ENCODE results near the gene SNAPC4.
A peak's percentile ranks its signal among the peaks of the same experiment; 100 is the strongest.
"Not testable (repeated sequence)": the region's sequence is repeated elsewhere in the genome, so short reads cannot be mapped to it uniquely, and the experiment has no call there.

Gene SNAPC4

GRCh38 chr9:136411378-136411777 lies 11.4 kb upstream of the SNAPC4 start:
- peak overlapping the region; percentile 61 to 98 (median 86) for H3K4me3 ChIP-seq
- H3K27ac ChIP-seq, result peak overlapping the region in 18 of 21 experiments; percentile 80 to 99 (median 94)

- H3K4me3 ChIP-seq, result peak within 1 kb of the TSS; percentile 61 to 98 (median 86)
- H3K27ac ChIP-seq, result peak within 1 kb of the TSS; percentile 59 to 99 (median 92)
Measured at GRCh38 chr9:136410500-136411287, 10.7 kb upstream of the SNAPC4 start, which contains the start of the genes ENTR1 and PMPCA. TSS of gene ENTR1 (minus strand) at chr9:136410614. CDS start at chr9:136410397, 217 bp downstream. TSS of gene PMPCA (plus strand) at chr9:136410658. CDS start at chr9:136410669, 11 bp downstream.

GRCh38 chr9:136409557-136410455 lies 9.8 kb upstream of the SNAPC4 start:
- H3K4me3 ChIP-seq, result peak overlapping the region; percentile 61 to 98 (median 86)
- peak overlapping the region; percentile 9 to 98 (median 90) for H3K27ac ChIP-seq

GRCh38 chr9:136407911-136408310 lies 7.9 kb upstream of the SNAPC4 start:
- Histone ChIP-seq H3K4me3 (no peak overlapping the region), H3K27ac (no peak overlapping the region)

GRCh38 chr9:136407061-136407460 lies 7.1 kb upstream of the SNAPC4 start:
- not testable (repeated sequence) for H3K27ac ChIP-seq, H3K4me3 ChIP-seq

GRCh38 chr9:136405904-136406303 lies 5.9 kb upstream of the SNAPC4 start:
- not testable (repeated sequence) for H3K4me3 ChIP-seq
- H3K27ac ChIP-seq, result peak overlapping the region in 1 of 21 experiments; percentile 0

GRCh38 chr9:136405481-136405880 lies 5.5 kb upstream of the SNAPC4 start:
- Histone ChIP-seq H3K27ac (peak overlapping the region in 4 of 21 experiments; percentile 0 to 79 (median 70)), H3K4me3 (no peak overlapping the region)

GRCh38 chr9:136404801-136405136 lies 4.8 kb upstream of the SNAPC4 start:
- H3K4me3 ChIP-seq, result no peak overlapping the region
- peak overlapping the region in 10 of 21 experiments; percentile 17 to 79 (median 60) for H3K27ac ChIP-seq

- Histone ChIP-seq H3K27ac (peak overlapping the region in 11 of 21 experiments; percentile 26 to 79 (median 55)), H3K4me3 (no peak overlapping the region)
Measured at GRCh38 chr9:136403915-136404800, 4.2 kb upstream of the SNAPC4 start.

- Histone ChIP-seq H3K4me3 (no peak overlapping the region), H3K27ac (peak overlapping the region in 10 of 21 experiments; percentile 35 to 79 (median 60))
Measured at GRCh38 chr9:136403538-136403914, 3.6 kb upstream of the SNAPC4 start.

GRCh38 chr9:136402067-136402466 lies 2.1 kb upstream of the SNAPC4 start:
- no peak overlapping the region for H3K4me3 ChIP-seq
- H3K27ac ChIP-seq, result no peak overlapping the region

GRCh38 chr9:136401173-136401922 lies 1.4 kb upstream of the SNAPC4 start:
- peak overlapping the region in 1 of 21 experiments; percentile 85 for H3K27ac ChIP-seq
- H3K4me3 ChIP-seq, result no peak overlapping the region

GRCh38 chr9:136399176-136400037 lies 563 bp downstream of the SNAPC4 start:
- H3K27ac ChIP-seq, result peak overlapping the region in 20 of 21 experiments; percentile 35 to 88 (median 68)
- H3K4me3 ChIP-seq, result peak overlapping the region; percentile 80 to 97 (median 94)

- no peak overlapping the region for H3K27ac ChIP-seq
- H3K4me3 ChIP-seq, result no peak overlapping the region
Measured at GRCh38 chr9:136398286-136398685, 1.7 kb downstream of the SNAPC4 start.

- no peak overlapping the region for H3K27ac ChIP-seq
- no peak overlapping the region for H3K4me3 ChIP-seq
Measured at GRCh38 chr9:136397643-136398042, 2.3 kb downstream of the SNAPC4 start.

- Histone ChIP-seq H3K27ac (no peak overlapping the region), H3K4me3 (no peak overlapping the region)
Measured at GRCh38 chr9:136396219-136396515, 3.8 kb downstream of the SNAPC4 start.

GRCh38 chr9:136395345-136396218 lies 4.4 kb downstream of the SNAPC4 start:
- Histone ChIP-seq H3K4me3 (no peak overlapping the region), H3K27ac (no peak overlapping the region)
